ENCODE results near the gene ZNF155.

Gene ZNF155

DNA sequence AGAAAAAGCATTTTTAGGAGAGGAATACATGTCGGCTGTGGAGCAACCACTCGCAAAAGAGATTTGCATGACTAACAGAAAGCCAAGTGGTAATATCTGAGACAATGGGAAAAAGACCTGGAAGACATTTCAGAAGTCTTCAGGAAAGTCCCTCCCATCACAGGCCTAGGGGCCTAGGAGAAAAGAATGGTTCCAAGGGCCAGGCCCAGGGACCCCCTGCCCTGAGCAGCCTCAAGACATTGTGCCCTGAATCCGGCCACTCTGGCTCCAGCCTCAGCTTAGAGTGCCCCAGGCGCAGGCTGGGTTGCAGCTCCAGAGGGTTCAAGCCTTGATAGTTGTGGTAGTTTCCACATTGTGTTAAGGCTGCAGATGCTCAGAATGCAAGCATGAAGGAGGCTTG lies 23.6 kb upstream of the ZNF155 start:
- FAIRE-seq: no peak
- TF ChIP-seq POLR2AphosphoS5 (IDR thresholded peaks at IDR 0.05; ENCODE audit: low read depth, low read length) (no peak), TAF1 (IDR thresholded peaks at IDR 0.05; ENCODE audit: borderline replicate concordance, low read depth, low read length) (no peak), POLR2A (IDR thresholded peaks at IDR 0.05; ENCODE audit: low read depth, low read length) (no peak)
- DNase-seq (ENCODE audit: insufficient read length): no peak

DNA sequence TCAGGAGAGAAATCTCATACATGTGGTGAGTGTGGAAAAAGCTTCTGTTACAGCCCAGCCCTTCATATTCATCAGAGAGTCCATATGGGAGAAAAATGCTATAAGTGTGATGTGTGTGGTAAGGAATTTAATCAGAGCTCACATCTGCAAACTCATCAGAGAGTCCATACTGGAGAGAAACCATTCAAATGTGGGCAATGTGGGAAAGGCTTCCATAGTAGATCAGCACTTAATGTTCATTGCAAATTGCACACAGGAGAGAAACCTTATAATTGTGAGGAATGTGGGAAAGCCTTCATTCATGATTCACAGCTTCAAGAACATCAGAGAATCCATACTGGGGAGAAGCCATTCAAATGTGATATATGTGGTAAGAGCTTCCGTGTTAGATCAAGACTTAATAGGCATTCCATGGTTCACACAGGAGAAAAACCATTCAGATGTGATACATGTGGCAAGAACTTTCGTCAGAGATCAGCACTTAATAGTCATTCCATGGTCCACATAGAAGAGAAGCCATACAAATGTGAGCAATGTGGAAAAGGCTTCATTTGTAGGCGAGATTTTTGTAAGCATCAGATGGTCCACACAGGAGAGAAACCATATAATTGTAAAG lies 17.8 kb upstream of the ZNF155 start:
- DNase-seq (ENCODE audit: insufficient read length) (no peak), FAIRE-seq (no peak)
- TF ChIP-seq POLR2A (IDR thresholded peaks at IDR 0.05; ENCODE audit: low read depth, low read length) (no peak), POLR2AphosphoS5 (IDR thresholded peaks at IDR 0.05; ENCODE audit: low read depth, low read length) (no peak), TAF1 (IDR thresholded peaks at IDR 0.05; ENCODE audit: borderline replicate concordance, low read depth, low read length) (no peak)

DNA sequence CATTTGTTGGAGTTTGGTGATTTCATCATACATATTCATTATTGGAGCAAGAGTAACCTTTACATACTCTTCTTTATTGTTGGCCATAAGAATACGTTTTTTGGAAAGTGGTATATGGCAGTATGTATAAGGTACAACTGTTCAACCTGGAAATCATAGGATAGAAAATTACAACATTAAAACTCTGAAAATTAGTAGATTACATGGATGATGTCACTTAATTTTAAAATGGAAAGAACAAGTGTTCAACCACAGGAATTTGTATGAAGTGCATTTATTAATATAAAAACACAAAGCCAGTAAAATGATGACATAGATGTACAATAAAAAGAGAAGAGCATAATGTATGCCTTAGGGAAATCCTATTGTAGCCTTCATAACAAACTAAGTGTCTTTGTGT lies 7.3 kb upstream of the ZNF155 start:
- DNase-seq (ENCODE audit: insufficient read length) (no peak), FAIRE-seq (no peak)
- TF ChIP-seq POLR2AphosphoS5 (IDR thresholded peaks at IDR 0.05; ENCODE audit: low read depth, low read length): no peak
- no peak for TF ChIP-seq POLR2A (IDR thresholded peaks at IDR 0.05; ENCODE audit: low read depth, low read length)
- TF ChIP-seq TAF1 (IDR thresholded peaks at IDR 0.05; ENCODE audit: borderline replicate concordance, low read depth, low read length): no peak

DNA sequence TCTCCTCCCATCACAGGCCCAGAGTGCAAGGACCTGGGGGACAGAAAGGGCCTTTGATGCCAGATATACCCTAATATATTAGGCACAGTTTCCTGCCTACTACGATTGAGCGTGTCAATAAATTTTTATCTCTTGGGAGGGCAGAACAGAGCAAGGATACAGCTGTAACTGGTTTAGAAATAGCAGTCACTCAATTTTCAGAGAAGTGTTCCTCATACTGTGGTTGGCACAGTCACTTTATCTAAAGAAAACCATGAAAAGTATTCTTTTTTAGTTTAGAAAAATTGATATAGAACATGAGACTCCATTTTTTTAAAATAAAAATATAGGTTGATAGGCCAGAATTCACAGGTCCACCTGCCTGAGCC lies 460 bp upstream of the ZNF155 start:
- DNase-seq (ENCODE audit: insufficient read length): no peak
- peak; percentile 5 for FAIRE-seq
- TF ChIP-seq POLR2A (IDR thresholded peaks at IDR 0.05; ENCODE audit: low read depth, low read length) (no peak), TAF1 (IDR thresholded peaks at IDR 0.05; ENCODE audit: borderline replicate concordance, low read depth, low read length) (no peak), POLR2AphosphoS5 (IDR thresholded peaks at IDR 0.05; ENCODE audit: low read depth, low read length) (no peak)

DNA sequence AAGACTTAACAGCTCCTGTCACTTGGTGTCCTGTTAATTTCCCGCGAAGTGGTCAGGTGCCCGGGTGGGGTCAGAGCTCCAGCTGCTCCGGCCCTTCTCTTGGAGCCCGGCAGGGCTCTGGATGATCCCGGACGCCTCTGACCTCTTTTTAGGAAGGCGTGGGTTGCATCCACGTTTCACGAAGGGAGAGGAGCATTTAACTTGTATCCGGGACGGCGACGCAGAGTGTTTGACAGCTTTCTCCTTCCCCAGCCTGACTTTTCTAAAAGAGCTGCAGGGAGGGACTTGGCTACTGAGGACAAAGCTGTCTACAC lies 656 bp downstream of the ZNF155 start:
- TF ChIP-seq TAF1 (IDR thresholded peaks at IDR 0.05; ENCODE audit: borderline replicate concordance, low read depth, low read length): no peak
- TF ChIP-seq POLR2A (IDR thresholded peaks at IDR 0.05; ENCODE audit: low read depth, low read length): no peak
- no peak for TF ChIP-seq POLR2AphosphoS5 (IDR thresholded peaks at IDR 0.05; ENCODE audit: low read depth, low read length)
- DNase-seq (ENCODE audit: insufficient read length) (peak; percentile 3), FAIRE-seq (no peak)

DNA sequence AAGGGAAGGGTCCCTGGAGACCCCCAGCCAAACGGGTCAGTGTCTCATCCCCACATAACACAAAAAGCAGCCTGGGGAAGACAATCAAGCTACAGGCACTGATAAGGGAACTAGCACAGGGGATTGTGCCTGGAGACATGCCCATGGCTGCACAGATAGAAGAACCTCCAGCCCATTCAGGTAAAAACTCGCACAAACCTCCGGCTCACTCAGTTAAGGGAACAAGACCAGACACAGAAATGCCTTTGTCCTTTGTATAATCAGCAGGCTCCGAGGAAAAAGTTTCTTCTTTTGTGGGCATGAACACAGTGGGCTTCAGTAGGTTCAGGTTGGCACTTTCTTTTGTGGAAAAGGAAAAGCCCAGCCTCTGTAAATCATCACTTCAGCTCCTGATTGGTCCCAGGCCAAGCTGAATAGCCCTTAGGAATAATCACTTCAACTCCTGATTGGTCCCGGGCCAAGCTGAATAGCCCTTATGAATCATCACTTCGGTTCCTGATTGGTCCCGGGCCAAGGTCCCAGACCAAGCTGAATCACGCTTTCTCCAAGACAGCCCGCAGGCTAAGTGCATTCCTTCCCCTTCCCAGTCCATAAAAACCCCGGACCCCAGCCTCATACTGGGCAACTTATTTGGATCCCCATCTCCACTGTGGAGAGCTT lies 13.8 kb downstream of the ZNF155 start:
- TF ChIP-seq TAF1 (IDR thresholded peaks at IDR 0.05; ENCODE audit: borderline replicate concordance, low read depth, low read length) (no peak), POLR2AphosphoS5 (IDR thresholded peaks at IDR 0.05; ENCODE audit: low read depth, low read length) (no peak)
- no peak for FAIRE-seq

DNA sequence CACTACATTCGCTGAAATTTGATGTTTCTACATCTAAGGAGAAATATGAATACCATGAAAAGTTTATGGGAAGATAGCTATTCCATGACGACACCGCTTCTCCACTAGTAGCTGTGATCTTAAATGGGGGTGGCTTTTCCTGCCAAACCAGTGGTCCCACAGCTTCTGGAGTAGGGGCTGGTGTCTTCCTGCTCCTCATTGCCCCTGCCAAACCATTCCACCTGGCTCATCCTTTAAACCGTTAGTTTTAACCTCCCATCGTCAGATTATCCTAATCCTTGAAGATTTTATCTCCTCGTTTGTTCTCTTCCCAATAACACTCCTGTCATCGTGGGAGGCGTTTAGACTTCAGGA lies 18.2 kb downstream of the ZNF155 start:
- TF ChIP-seq TAF1 (IDR thresholded peaks at IDR 0.05; ENCODE audit: borderline replicate concordance, low read depth, low read length) (no peak), POLR2A (IDR thresholded peaks at IDR 0.05; ENCODE audit: low read depth, low read length) (no peak)
- FAIRE-seq (no peak), DNase-seq (ENCODE audit: insufficient read length) (no peak)

More for the DNA sequence above, 13.8 kb downstream of the ZNF155 start:
- DNase-seq (ENCODE audit: insufficient read length): no peak

DNA sequence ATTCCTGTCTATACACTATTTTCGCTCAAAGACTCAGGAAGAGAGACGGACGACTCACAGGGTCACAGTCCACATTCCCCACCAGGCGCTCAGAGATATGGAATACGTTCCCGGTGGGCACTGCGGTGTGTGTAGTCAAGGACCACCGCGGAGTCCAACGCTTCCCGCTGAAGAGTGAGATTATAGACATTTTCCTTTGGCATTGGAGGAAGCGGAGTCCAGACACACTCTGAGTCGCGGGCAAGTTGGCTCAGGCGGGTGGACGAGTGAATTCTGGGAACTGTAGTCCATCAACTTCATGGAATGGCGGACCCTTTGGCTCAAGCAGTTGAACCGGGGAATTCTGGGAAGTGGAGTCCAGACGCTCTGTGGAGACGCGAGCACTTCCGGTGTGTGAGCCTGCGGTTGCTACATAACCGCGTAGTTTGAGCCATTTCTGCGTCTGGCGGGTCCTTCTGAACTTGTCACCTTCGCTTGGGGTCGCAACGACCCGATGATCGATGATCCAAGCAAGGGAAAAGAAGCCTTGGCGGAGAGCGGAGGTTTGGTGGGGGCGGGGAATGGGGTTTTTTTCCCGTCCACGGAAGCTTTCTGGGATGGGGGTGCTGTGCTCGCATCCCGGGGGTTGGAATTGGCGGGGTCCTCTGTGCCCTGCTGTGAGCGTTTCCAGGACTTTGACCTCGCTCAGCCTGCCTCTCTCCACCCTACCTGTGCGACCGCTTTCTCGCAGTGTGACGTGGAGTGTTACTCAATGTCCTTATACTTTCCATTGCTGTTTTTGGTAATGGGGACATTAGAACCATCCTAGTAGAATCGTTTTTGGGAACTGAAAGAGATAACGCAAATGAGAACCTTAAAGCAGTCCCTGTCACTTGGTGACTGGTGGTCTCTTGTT lies 18.8 kb downstream of the ZNF155 start, which contains the start of gene ZNF230:
Gene ZNF230 (plus strand): TSS at position 392 of the 895 bp plus-strand sequence. CDS start 4,122 bp downstream, outside the sequence.
- TF ChIP-seq TAF1 (IDR thresholded peaks at IDR 0.05; ENCODE audit: borderline replicate concordance, low read depth, low read length) (no peak), POLR2A (IDR thresholded peaks at IDR 0.05; ENCODE audit: low read depth, low read length) (peak; percentile 44; the same call in 1 of the 2 replicates), POLR2AphosphoS5 (IDR thresholded peaks at IDR 0.05; ENCODE audit: low read depth, low read length) (peak; percentile 65; the same call in 1 of the 2 replicates)
- DNase-seq (ENCODE audit: insufficient read length) (peak; percentile 62), FAIRE-seq (peak; percentile 96)

DNA sequence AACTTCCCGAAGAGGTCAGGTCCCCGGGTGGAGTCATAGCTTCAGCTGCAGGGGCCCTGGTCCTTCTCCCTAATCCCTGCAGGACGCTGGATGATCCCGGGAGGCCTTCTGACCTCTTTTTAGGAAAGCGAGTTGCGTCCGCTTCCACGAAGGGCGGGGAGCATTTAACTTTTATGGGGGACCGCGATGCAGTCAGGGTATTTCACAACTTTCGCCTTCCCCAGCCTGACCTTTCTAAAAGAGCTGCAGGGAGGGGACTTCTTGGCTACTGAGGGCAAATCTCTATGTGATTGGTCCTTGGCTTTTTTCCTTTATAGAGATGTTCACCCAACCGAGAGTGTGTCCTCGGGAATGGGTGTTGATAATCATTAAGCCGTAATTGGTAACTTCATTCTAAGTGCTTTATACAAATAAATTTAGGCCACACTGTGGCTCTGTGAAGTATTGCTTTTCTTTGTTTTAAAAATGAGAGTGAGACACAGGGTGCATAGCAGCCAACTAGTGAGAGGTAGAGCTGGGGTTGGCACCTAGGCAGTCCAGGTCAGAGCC lies 19.5 kb downstream of the ZNF155 start:
- no peak for TF ChIP-seq TAF1 (IDR thresholded peaks at IDR 0.05; ENCODE audit: borderline replicate concordance, low read depth, low read length)
- no peak for TF ChIP-seq POLR2AphosphoS5 (IDR thresholded peaks at IDR 0.05; ENCODE audit: low read depth, low read length)
- no peak for TF ChIP-seq POLR2A (IDR thresholded peaks at IDR 0.05; ENCODE audit: low read depth, low read length)
- no peak for DNase-seq (ENCODE audit: insufficient read length)
- peak; percentile 73 for FAIRE-seq

DNA sequence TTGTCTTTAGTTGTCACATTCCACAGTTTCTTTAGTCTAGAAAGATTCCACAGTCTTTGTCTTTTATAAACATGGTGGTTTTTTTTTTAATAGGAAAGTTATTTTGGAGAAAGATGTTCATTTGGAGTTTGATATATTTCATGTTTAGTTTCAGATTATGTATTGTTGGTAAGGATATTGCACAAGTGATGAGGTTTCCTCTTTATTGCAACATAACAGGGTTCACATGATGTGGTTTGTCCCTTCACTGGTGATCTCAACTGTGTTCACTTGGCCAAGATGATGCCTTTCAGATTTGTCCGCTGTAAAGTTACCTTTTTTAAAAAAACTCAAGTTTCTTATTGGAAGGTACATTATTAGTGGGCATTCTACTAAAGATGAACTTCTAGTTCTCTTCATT lies 22.0 kb downstream of the ZNF155 start:
- DNase-seq (ENCODE audit: insufficient read length): no peak
- no peak for TF ChIP-seq POLR2AphosphoS5 (IDR thresholded peaks at IDR 0.05; ENCODE audit: low read depth, low read length)
- no peak for TF ChIP-seq POLR2A (IDR thresholded peaks at IDR 0.05; ENCODE audit: low read depth, low read length)
- TF ChIP-seq TAF1 (IDR thresholded peaks at IDR 0.05; ENCODE audit: borderline replicate concordance, low read depth, low read length): no peak
- no peak for FAIRE-seq

DNA sequence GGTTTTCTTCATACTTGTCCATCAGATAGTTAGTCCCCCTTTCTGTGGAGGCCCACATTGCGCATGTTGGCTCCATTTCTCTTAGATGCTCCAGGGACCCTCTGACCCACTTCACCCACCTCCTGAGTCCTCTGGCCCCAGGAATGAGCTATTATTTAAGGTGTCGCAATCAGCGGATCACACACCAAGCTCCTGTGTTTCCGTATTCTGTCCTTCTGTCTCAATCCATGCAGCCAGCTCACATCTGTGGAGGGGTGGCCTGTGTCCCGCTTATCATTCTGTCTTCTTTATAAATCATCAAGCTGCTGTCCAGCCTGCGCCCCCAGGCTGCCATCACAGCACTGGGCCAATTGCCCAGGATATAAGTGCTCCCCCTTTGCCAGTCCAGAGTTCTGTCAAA lies 23.5 kb downstream of the ZNF155 start:
- DNase-seq (ENCODE audit: insufficient read length) (no peak), FAIRE-seq (no peak)
- TF ChIP-seq POLR2A (IDR thresholded peaks at IDR 0.05; ENCODE audit: low read depth, low read length) (no peak), TAF1 (IDR thresholded peaks at IDR 0.05; ENCODE audit: borderline replicate concordance, low read depth, low read length) (no peak), POLR2AphosphoS5 (IDR thresholded peaks at IDR 0.05; ENCODE audit: low read depth, low read length) (no peak)

All from GM12892 (cell line).